HG03354 (cell line): ENCODE results near the gene PLIN1.

Source experiments
- ATAC-seq: cut with Tn5 transposase; IDR thresholded peaks from one replicate; pipeline ENCODE4 v1.9.1; 2021; ENCODE audit warnings: mild to moderate bottlenecking; ENCODE audit not compliant: unreplicated experiment, poor library complexity, severe bottlenecking

PLIN1 gene

DNA sequence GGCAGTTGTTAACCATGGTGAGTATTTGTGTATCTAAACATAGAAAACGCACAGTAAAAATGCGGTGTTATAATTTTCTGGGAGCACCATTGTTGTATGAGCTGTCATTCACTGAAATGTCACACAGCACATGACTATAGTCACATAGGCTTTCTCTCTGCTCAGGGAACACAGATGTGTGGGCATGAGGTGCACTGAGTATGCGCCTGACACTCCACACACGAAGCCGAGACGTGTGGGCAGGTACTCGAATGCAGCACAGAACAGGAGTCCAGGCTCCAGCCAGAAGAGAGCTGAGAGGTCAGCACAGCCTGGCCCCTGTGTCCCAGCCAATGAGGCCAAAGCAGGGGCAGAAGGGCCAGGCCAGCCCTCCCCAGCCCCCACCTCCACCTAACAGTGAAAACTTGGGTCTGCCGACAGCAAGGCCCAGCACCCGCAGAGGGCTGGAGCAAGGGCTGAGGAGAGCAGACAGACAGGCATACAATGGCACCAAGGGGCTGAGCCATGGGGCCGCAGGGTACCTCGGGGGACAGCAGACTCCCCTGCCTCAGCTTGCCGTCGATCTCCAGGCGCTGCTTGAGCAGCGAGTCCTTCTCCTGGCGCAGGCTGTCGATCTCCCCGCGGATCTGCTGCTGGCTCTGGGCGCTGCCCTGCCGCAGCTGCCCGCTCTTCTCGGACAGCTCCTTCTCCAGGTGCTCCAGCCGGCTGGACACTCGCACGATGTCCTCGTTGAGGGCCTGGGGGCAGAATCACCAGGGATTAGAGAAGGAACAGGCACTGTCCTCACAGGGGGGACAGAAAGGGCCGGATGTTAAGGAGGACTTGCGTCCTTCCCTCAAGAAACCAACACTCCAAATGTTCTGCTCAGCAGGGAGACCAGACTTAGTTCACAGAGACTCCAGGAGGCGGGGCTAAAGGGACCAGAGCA, 47.9 kb downstream of the PLIN1 start:
- ATAC-seq = no peak

GRCh38 chr15:89630260-89630659, 48.9 kb downstream of the PLIN1 start:
- ATAC-seq = no peak

DNA sequence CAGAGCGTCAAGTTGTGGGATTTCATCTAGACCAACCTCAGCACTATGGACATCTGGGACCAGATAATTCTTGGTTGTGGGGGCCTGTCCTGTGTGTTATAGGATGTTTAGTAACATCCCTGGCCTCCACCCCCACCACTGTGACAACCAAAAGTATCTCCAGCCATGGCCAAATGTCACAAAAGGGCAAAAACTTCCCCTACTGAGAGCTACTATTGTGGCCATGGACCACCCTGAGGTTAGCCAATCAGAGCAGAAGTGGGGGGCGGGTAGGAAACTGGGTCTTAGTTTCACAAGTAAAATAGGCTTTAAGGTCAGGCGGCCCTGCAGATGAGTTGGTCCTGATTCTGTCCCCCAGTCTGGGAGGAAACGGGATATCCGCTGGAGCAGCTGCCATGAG, 49.3 kb downstream of the PLIN1 start:
- no peak for ATAC-seq

- no peak for ATAC-seq
Observed at GRCh38 chr15:89628806-89629715, 50.1 kb downstream of the PLIN1 start.

DNA sequence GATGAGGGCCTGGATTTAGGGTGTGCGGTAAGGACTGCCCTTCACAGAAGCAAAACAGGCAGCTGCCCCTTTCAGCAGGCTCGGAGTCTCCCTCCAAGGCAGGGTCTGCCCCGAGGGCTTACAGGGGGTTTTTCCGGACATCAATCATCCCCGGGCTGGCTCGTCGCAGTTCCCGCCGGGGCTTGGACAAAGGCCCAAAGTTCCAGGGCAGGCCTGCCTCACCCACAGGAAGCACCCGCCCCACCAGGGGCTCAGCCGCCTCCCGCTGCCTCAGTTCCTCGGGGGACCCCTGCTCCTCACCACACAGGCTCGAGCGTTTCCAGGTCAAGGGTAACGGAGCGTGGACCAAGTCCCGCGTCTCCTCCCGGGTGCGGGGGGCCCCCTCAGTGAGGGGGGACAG, 50.9 kb downstream of the PLIN1 start:
- no peak for ATAC-seq

- no peak for ATAC-seq
Observed at GRCh38 chr15:89627256-89627970, 51.8 kb downstream of the PLIN1 start.

DNA sequence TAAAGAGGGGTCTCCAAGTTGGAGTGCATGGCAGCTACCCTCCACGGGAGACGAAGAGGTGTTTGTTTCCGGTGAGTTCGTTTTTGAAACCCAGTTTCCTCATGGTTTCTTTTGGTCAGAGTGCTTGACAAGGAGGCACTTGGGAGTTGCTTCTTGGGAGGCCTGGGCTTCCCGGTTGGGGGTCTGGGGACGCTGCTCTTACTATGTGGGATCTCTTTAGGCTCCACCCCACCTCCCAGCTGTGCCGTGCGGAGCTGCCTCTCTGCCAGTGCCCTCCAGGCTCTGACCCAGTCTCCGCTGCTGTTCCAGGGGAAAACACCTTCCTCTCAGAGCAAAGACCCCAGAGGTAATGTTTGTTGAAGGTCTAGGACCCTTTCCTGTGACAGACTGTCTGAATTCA, 53.5 kb downstream of the PLIN1 start:
- ATAC-seq = no peak

- no peak for ATAC-seq
Observed at GRCh38 chr15:89623165-89623564, 56.0 kb downstream of the PLIN1 start.

- ATAC-seq = no peak
Observed at GRCh38 chr15:89621547-89621946, 57.6 kb downstream of the PLIN1 start.

DNA sequence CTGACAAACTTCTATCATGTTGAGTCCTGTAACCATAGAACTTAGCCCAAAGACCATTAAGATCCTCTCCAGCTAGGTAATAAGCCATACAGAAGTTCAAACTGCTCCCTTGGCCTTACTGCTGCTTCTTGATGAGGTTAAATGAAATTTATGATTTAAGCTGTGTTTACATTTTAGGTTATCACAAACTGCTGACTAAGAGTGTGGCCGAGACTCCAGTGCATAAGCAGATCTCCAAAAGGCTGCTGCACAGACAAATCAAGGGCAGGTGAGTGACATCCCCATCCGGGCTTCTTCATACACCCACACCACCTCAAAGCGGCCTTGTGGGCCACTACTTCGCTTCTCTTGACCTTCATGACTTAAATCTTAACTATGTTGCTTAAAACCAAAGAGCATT, 62.9 kb downstream of the PLIN1 start:
- no peak for ATAC-seq

- ATAC-seq = no peak
Observed at GRCh38 chr15:89615135-89615534, 64.0 kb downstream of the PLIN1 start.
